GM23338 (cell line): Measurements from ENCODE around the gene CFAP77. TPM values are rescaled to one million over a fixed set of nuclear protein-coding genes. Genes with fewer than 3 reads are reported as not detected.

Experiments used
- ATAC-seq: fragments of 200-7000 bp; cut with Tn5 transposase; 3 replicates; pipeline ENCODE4 v1.9.1; 2020
- DNase-seq: peaks from one replicate; pipeline ENCODE4 v3.0.0-alpha.2; 2015; ENCODE audit warnings: low spot score
- H2AFZ ChIP-seq: fragments of 200-600 bp; sonication (generic); 2 replicates; pipeline ENCODE4 v1.8.0; 2016; ENCODE audit warnings: antibody characterized with exemption, mild to moderate bottlenecking, moderate library complexity
- H3F3A ChIP-seq: fragments of 200-600 bp; sonication (generic); replicated peaks from 2 replicates; pipeline ENCODE4 v1.8.0; 2017; ENCODE audit warnings: antibody characterized with exemption, mixed run types, low read depth
- H3K27ac ChIP-seq: fragments of 200-600 bp; sonication (generic); 2 replicates; pipeline ENCODE4 v1.6.1; 2016; ENCODE audit warnings: low read depth
- H3K27me3 ChIP-seq: fragments of 200-600 bp; sonication (generic); 2 replicates; pipeline ENCODE4 v1.8.0; 2016; ENCODE audit warnings: mild to moderate bottlenecking, mixed run types, moderate library complexity; ENCODE audit not compliant: insufficient read depth
- H3K36me3 ChIP-seq: fragments of 200-600 bp; sonication (generic); 2 replicates; pipeline ENCODE4 v1.8.0; 2016; ENCODE audit warnings: mild to moderate bottlenecking; ENCODE audit not compliant: insufficient read depth
- H3K4me1 ChIP-seq: fragments of 200-600 bp; sonication (generic); 2 replicates; pipeline ENCODE4 v1.8.0; 2016; ENCODE audit warnings: mild to moderate bottlenecking, moderate library complexity; ENCODE audit not compliant: insufficient read depth
- H3K4me2 ChIP-seq: fragments of 200-600 bp; sonication (generic); 2 replicates; pipeline ENCODE4 v1.7.1; 2017; ENCODE audit warnings: mixed run types
- H3K4me3 ChIP-seq: fragments of 200-600 bp; sonication (generic); 2 replicates; pipeline ENCODE4 v1.6.1; 2016; ENCODE audit warnings: mixed run types
- H3K79me2 ChIP-seq: fragments of 200-600 bp; sonication (generic); replicated peaks from 2 replicates; pipeline ENCODE4 v1.8.0; 2017; ENCODE audit warnings: mild to moderate bottlenecking; ENCODE audit not compliant: insufficient read depth
- H3K9me2 ChIP-seq: fragments of 200-600 bp; sonication (generic); 2 replicates; pipeline ENCODE4 v1.8.0; 2017; ENCODE audit not compliant: insufficient read depth
- H4K20me1 ChIP-seq: fragments of 200-600 bp; sonication (generic); replicated peaks from 2 replicates; pipeline ENCODE4 v1.8.0; 2017; ENCODE audit warnings: mild to moderate bottlenecking; ENCODE audit not compliant: insufficient read depth
- H3K27ac Mint-ChIP-seq: 2 replicates; pipeline ENCODE4 v1.8.0; 2020; ENCODE audit warnings: inconsistent platforms, mild to moderate bottlenecking, moderate library complexity, mixed read lengths
- H3K27me3 Mint-ChIP-seq: 3 replicates; pipeline ENCODE4 v1.8.0; 2022; ENCODE audit warnings: low read depth, mild to moderate bottlenecking, moderate library complexity, mixed read lengths, inconsistent platforms; ENCODE audit not compliant: insufficient read depth, poor library complexity
- H3K36me3 Mint-ChIP-seq: 3 replicates; pipeline ENCODE4 v1.8.0; 2021; ENCODE audit warnings: low read depth, mild to moderate bottlenecking, inconsistent platforms, moderate library complexity, mixed read lengths
- H3K4me1 Mint-ChIP-seq: 3 replicates; pipeline ENCODE4 v1.8.0; 2020; ENCODE audit warnings: mild to moderate bottlenecking, inconsistent platforms, mixed read lengths
- H3K4me3 Mint-ChIP-seq: 3 replicates; pipeline ENCODE4 v1.8.0; 2021; ENCODE audit warnings: moderate library complexity, mild to moderate bottlenecking, inconsistent platforms, mixed read lengths
- H3K9me3 Mint-ChIP-seq: 3 replicates; pipeline ENCODE4 v1.8.0; 2020; ENCODE audit warnings: moderate library complexity, mild to moderate bottlenecking, inconsistent platforms, mixed read lengths
- CREB1 ChIP-seq: fragments of 250-450 bp; sonication (Bioruptor Pico); IDR thresholded peaks from 2 replicates; pipeline ENCODE4 v1.5.0; 2020; ENCODE audit warnings: low read depth, mild to moderate bottlenecking, moderate library complexity
- CTCF ChIP-seq, 2 experiments: fragments of 200-600 bp in 1 of 2; sonication (generic) in 1 of 2; conservative IDR thresholded peaks; 2 replicates each; pipeline versions ENCODE4 v1.5.1 to v1.6.1; 2016 to 2017; ENCODE audit warnings: antibody characterized with exemption in 2 of 2, low read depth in 2 of 2, mild to moderate bottlenecking in 2 of 2, moderate library complexity in 1 of 2
- EZH2 ChIP-seq: fragments of 200-600 bp; sonication (generic); IDR thresholded peaks from one replicate; pipeline ENCODE4 v1.8.0; 2017; ENCODE audit warnings: antibody characterized with exemption, mild to moderate bottlenecking, low read depth; ENCODE audit not compliant: unreplicated experiment
- EZH2phosphoT487 ChIP-seq: fragments of 200-600 bp; sonication (generic); IDR thresholded peaks from one replicate; pipeline ENCODE4 v1.8.1; 2018; ENCODE audit warnings: antibody characterized with exemption; ENCODE audit not compliant: unreplicated experiment
- JUNB ChIP-seq: IDR thresholded peaks from one replicate; pipeline ENCODE4 v1.6.1; 2016; ENCODE audit warnings: antibody characterized with exemption; ENCODE audit not compliant: unreplicated experiment
- NANOG ChIP-seq: IDR thresholded peaks from 2 replicates; pipeline ENCODE4 v1.6.1; 2016; ENCODE audit warnings: antibody characterized with exemption, borderline replicate concordance
- POLR2AphosphoS5 ChIP-seq: IDR thresholded peaks from 2 replicates; pipeline ENCODE4 v1.6.1; 2016; ENCODE audit warnings: antibody characterized with exemption, low read depth
- REST ChIP-seq: IDR thresholded peaks from one replicate; pipeline ENCODE4 v1.6.1; 2018; ENCODE audit warnings: antibody characterized with exemption; ENCODE audit not compliant: unreplicated experiment
- STAT1 ChIP-seq: IDR thresholded peaks from one replicate; pipeline ENCODE4 v1.6.1; 2016; ENCODE audit warnings: antibody characterized with exemption; ENCODE audit not compliant: unreplicated experiment
- ZNF114 ChIP-seq: fragments of 250-450 bp; sonication (Bioruptor Pico); IDR thresholded peaks from 2 replicates; pipeline ENCODE4 v1.5.0; 2020; ENCODE audit warnings: mild to moderate bottlenecking, moderate library complexity
- ZNF331 ChIP-seq: fragments of 250-450 bp; sonication (Bioruptor Pico); IDR thresholded peaks from 2 replicates; pipeline ENCODE4 v1.5.0; 2020; ENCODE audit warnings: low read depth, mild to moderate bottlenecking, moderate library complexity
- ZNF462 ChIP-seq: fragments of 250-450 bp; sonication (Bioruptor Pico); IDR thresholded peaks from 2 replicates; pipeline ENCODE4 v1.5.0; 2020; ENCODE audit warnings: mild to moderate bottlenecking, moderate library complexity
- polyA plus RNA-seq: library from polyadenylated mRNA; unstranded; fragments of >200 nt; fragmentation: Nextera tagmentation; extraction: Ambion mirVana; gene quantifications from 2 replicates; pipeline ENCODE4 v1.2.1, GENCODE V29; 2016
- total RNA-seq: library from RNA; depleted of rRNA; stranded (reverse); fragments of >200 nt; shearing (Covaris generic); gene quantifications from 2 replicates; pipeline ENCODE4 v1.2.3, GENCODE V29; 2014
- TF ChIP-seq, protein P1 (sequence below): IDR thresholded peaks from 2 replicates; pipeline ENCODE4 v1.6.1; 2016; ENCODE audit warnings: antibody characterized with exemption

The CFAP77 gene
- total and polyA plus RNA-seq, 2 experiments from 2014 or later, result 0.97 to 1.3 TPM

DNA sequence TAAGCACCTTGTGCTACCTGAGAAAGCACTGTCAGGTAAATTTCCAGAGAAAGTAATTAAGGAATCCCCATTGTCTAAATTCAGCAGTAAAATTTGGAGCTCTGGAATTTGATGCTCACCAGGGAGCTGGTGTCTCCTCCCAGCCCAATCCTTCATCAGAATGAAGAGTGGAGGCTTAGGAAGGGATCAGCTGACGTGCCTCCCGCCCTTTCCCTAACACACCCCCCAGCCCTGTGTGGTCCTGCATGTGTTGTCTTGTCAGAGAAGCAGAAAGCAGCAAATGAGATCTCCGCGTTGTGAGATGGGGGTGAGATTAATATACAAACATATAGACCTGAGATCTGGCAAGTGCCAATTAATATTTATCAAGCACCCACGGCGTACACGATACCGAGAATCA lies 145.5 kb downstream of the CFAP77 start:
- no peaks in the 10 kb centered on the region for H3K36me3 ChIP-seq
- H2AFZ ChIP-seq, result no peak overlapping the region
- no peak for DNase-seq
- no peaks in the 10 kb centered on the region for H4K20me1 ChIP-seq
- Mint-ChIP-seq H3K36me3 (peaks cover 5% of the 10 kb centered on the region), H3K27me3 (peaks cover 5% of the 10 kb centered on the region), H3K27ac (no peak overlapping the region), H3K4me1 (peaks cover 13% of the 10 kb centered on the region), H3K4me3 (no peak overlapping the region), H3K9me3 (peaks cover 12% of the 10 kb centered on the region)
- no peaks in the 10 kb centered on the region for H3K9me2 ChIP-seq
- H3F3A ChIP-seq, result no peaks in the 10 kb centered on the region
- no peak overlapping the region for H3K4me3 ChIP-seq
- no peak overlapping the region for H3K4me2 ChIP-seq
- no peaks in the 10 kb centered on the region for H3K79me2 ChIP-seq
- H3K4me1 ChIP-seq, result peaks cover under 1% of the 10 kb centered on the region; the same call in 1 of the 2 replicates
- ATAC-seq, result peak; percentile 30; the same call in 1 of the 3 replicates
- no peak overlapping the region for H3K27ac ChIP-seq
- H3K27me3 ChIP-seq, result no peaks in the 10 kb centered on the region
- no peak for TF ChIP-seq ZNF331
- no peak for TF ChIP-seq STAT1
- TF ChIP-seq ZNF462 (CRISPR knock-in tag), result no peak
- no peak for TF ChIP-seq CTCF (conservative IDR thresholded peaks at IDR 0.05; ENCODE audit: low read depth in 2 of 2)
- no peak for TF ChIP-seq POLR2AphosphoS5
- no peak for TF ChIP-seq ZNF114 (CRISPR knock-in tag)
- no peak for TF ChIP-seq CREB1
- TF ChIP-seq EZH2, result no peak
- no peak for TF ChIP-seq NANOG
- no peak for TF ChIP-seq REST
- TF ChIP-seq JUNB, result no peak
- TF ChIP-seq, protein P1, sequence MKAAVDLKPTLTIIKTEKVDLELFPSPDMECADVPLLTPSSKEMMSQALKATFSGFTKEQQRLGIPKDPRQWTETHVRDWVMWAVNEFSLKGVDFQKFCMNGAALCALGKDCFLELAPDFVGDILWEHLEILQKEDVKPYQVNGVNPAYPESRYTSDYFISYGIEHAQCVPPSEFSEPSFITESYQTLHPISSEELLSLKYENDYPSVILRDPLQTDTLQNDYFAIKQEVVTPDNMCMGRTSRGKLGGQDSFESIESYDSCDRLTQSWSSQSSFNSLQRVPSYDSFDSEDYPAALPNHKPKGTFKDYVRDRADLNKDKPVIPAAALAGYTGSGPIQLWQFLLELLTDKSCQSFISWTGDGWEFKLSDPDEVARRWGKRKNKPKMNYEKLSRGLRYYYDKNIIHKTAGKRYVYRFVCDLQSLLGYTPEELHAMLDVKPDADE, result no peak
- no peak for TF ChIP-seq EZH2phosphoT487
